SK-N-SH treated with all-trans-retinoic acid at 6 μM for 48 hours (cell line): ENCODE data around the gene SPDYE6.
"Not testable (repeated sequence)": the region's sequence is repeated elsewhere in the genome, so short reads cannot be mapped to it uniquely, and the experiment has no call there.

Experiments
- ATAC-seq: fragments of 200-7000 bp; cut with Tn5 transposase; 3 replicates; pipeline ENCODE4 v1.9.1; 2020; ENCODE audit warnings: mild to moderate bottlenecking, moderate library complexity
- ARNTL ChIP-seq: fragments of 450-650 bp; formaldehyde crosslinking; IDR thresholded peaks from 2 replicates; pipeline ENCODE4 v1.5.0; 2020; ENCODE audit warnings: low read depth, mild to moderate bottlenecking, moderate library complexity, borderline replicate concordance
- BACH2 ChIP-seq: fragments of 250-450 bp; sonication (Bioruptor Pico); IDR thresholded peaks from 2 replicates; pipeline ENCODE4 v1.9.0; 2021; ENCODE audit warnings: mild to moderate bottlenecking, borderline replicate concordance
- CREB5 ChIP-seq: fragments of 250-450 bp; sonication (Bioruptor Pico); IDR thresholded peaks from 2 replicates; pipeline ENCODE4 v1.5.1; 2020; ENCODE audit warnings: low read depth, mild to moderate bottlenecking, moderate library complexity
- CSRNP3 ChIP-seq: fragments of 250-450 bp; sonication (Bioruptor Pico); IDR thresholded peaks from 2 replicates; pipeline ENCODE4 v1.5.1; 2021; ENCODE audit warnings: mild to moderate bottlenecking, moderate library complexity
- GLIS3 ChIP-seq: fragments of 250-450 bp; sonication (Bioruptor Pico); IDR thresholded peaks from 2 replicates; pipeline ENCODE4 v1.5.0; 2020; ENCODE audit warnings: mild to moderate bottlenecking, moderate library complexity
- ISL1 ChIP-seq: fragments of 250-450 bp; sonication (Bioruptor Pico); IDR thresholded peaks from 2 replicates; pipeline ENCODE4 v2.1.2; 2022; ENCODE audit warnings: mild to moderate bottlenecking, moderate library complexity
- OSR1 ChIP-seq: fragments of 250-450 bp; sonication (Bioruptor Pico); IDR thresholded peaks from 2 replicates; pipeline ENCODE4 v1.8.0; 2022; ENCODE audit warnings: moderate library complexity, mild to moderate bottlenecking, inconsistent platforms
- PPARA ChIP-seq: fragments of 250-450 bp; sonication (Bioruptor Pico); IDR thresholded peaks from 2 replicates; pipeline ENCODE4 v1.5.0; 2020; ENCODE audit warnings: mild to moderate bottlenecking, borderline replicate concordance
- RARB ChIP-seq: fragments of 250-450 bp; sonication (Bioruptor Pico); IDR thresholded peaks from 2 replicates; pipeline ENCODE4 v1.8.0; 2021; ENCODE audit warnings: mild to moderate bottlenecking, moderate library complexity
- TCF4 ChIP-seq: fragments of 250-450 bp; sonication (Bioruptor Pico); IDR thresholded peaks from 2 replicates; pipeline ENCODE4 v1.8.0; 2021; ENCODE audit warnings: mild to moderate bottlenecking, moderate library complexity, borderline replicate concordance
- TOX ChIP-seq: fragments of 250-450 bp; sonication (Bioruptor Pico); IDR thresholded peaks from 2 replicates; pipeline ENCODE4 v1.8.0; 2021; ENCODE audit warnings: mild to moderate bottlenecking, moderate library complexity, borderline replicate concordance
- TSHZ2 ChIP-seq: fragments of 250-450 bp; sonication (Bioruptor Pico); IDR thresholded peaks from 2 replicates; pipeline ENCODE4 v1.5.0; 2020; ENCODE audit warnings: mild to moderate bottlenecking, moderate library complexity
- ZC3H10 ChIP-seq: fragments of 250-450 bp; sonication (Bioruptor Pico); IDR thresholded peaks from 2 replicates; pipeline ENCODE4 v1.5.1; 2021; ENCODE audit warnings: mild to moderate bottlenecking, moderate library complexity
- ZFP3 ChIP-seq: fragments of 250-450 bp; sonication (Bioruptor Pico); IDR thresholded peaks from 2 replicates; pipeline ENCODE4 v1.5.0; 2020; ENCODE audit warnings: mild to moderate bottlenecking, moderate library complexity
- ZFP30 ChIP-seq: fragments of 450-650 bp; formaldehyde crosslinking; IDR thresholded peaks from 2 replicates; pipeline ENCODE4 v1.5.0; 2022; ENCODE audit warnings: mild to moderate bottlenecking, moderate library complexity
- ZNF565 ChIP-seq: fragments of 450-650 bp; formaldehyde crosslinking; conservative IDR thresholded peaks from 2 replicates; pipeline ENCODE4 v1.5.0; 2020; ENCODE audit warnings: low read depth, mild to moderate bottlenecking, moderate library complexity
- ZNF70 ChIP-seq: fragments of 450-650 bp; formaldehyde crosslinking; IDR thresholded peaks from 2 replicates; pipeline ENCODE4 v1.5.0; 2020; ENCODE audit warnings: mild to moderate bottlenecking, moderate library complexity
- ZNF8 ChIP-seq: fragments of 450-650 bp; formaldehyde crosslinking; IDR thresholded peaks from 2 replicates; pipeline ENCODE4 v1.5.0; 2020; ENCODE audit warnings: mild to moderate bottlenecking, moderate library complexity
- TF ChIP-seq, protein P1 (sequence below): fragments of 250-450 bp; sonication (Bioruptor Pico); IDR thresholded peaks from 2 replicates; pipeline ENCODE4 v1.8.0; 2020; ENCODE audit warnings: mild to moderate bottlenecking, moderate library complexity, borderline replicate concordance
- TF ChIP-seq, protein P2 (sequence below): fragments of 250-450 bp; sonication (Bioruptor Pico); IDR thresholded peaks from 2 replicates; pipeline ENCODE4 v1.8.0; 2021; ENCODE audit warnings: low read depth, mild to moderate bottlenecking, moderate library complexity, borderline replicate concordance

Gene SPDYE6

DNA sequence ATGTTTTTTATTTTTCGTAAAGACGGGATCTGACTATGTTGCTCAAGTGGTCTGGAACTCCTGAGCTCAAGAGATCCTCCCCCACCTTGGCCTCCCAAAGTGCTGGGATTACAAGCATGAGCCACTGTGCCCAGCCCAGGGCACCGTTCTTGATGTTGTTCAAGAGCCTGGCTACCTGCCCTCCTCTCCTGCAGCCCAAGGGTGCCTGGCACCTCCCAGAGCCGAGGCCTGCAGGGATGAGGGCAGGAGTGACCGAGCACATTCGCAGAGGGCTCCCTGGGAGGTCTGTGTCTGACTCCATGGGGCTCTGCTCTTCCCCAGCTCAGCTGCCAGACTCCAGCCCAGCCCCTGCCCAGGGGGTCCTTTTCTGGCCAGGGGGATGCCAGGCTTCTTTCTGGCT is 54.2 kb downstream of the SPDYE6 start:
- no peak for TF ChIP-seq TOX (CRISPR knock-in tag)
- no peak for TF ChIP-seq BACH2 (CRISPR knock-in tag)
- TF ChIP-seq ZC3H10 (CRISPR knock-in tag): no peak
- TF ChIP-seq ZFP30 (CRISPR knock-in tag): no peak
- TF ChIP-seq CSRNP3 (CRISPR knock-in tag): no peak
- TF ChIP-seq, protein P1, sequence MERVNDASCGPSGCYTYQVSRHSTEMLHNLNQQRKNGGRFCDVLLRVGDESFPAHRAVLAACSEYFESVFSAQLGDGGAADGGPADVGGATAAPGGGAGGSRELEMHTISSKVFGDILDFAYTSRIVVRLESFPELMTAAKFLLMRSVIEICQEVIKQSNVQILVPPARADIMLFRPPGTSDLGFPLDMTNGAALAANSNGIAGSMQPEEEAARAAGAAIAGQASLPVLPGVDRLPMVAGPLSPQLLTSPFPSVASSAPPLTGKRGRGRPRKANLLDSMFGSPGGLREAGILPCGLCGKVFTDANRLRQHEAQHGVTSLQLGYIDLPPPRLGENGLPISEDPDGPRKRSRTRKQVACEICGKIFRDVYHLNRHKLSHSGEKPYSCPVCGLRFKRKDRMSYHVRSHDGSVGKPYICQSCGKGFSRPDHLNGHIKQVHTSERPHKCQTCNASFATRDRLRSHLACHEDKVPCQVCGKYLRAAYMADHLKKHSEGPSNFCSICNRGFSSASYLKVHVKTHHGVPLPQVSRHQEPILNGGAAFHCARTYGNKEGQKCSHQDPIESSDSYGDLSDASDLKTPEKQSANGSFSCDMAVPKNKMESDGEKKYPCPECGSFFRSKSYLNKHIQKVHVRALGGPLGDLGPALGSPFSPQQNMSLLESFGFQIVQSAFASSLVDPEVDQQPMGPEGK (CRISPR knock-in tag): no peak
- TF ChIP-seq, protein P2, sequence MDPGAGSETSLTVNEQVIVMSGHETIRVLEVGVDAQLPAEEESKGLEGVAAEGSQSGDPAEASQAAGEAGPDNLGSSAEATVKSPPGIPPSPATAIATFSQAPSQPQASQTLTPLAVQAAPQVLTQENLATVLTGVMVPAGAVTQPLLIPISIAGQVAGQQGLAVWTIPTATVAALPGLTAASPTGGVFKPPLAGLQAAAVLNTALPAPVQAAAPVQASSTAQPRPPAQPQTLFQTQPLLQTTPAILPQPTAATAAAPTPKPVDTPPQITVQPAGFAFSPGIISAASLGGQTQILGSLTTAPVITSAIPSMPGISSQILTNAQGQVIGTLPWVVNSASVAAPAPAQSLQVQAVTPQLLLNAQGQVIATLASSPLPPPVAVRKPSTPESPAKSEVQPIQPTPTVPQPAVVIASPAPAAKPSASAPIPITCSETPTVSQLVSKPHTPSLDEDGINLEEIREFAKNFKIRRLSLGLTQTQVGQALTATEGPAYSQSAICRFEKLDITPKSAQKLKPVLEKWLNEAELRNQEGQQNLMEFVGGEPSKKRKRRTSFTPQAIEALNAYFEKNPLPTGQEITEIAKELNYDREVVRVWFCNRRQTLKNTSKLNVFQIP (CRISPR knock-in tag): no peak
- TF ChIP-seq RARB (CRISPR knock-in tag): no peak
- no peak for TF ChIP-seq GLIS3 (CRISPR knock-in tag)
- no peak for TF ChIP-seq ZNF565 (CRISPR knock-in tag)
- TF ChIP-seq TSHZ2 (CRISPR knock-in tag): no peak
- no peak for TF ChIP-seq ISL1 (CRISPR knock-in tag)
- no peak for ATAC-seq

- not testable (repeated sequence) for ATAC-seq
These were observed 54.9 kb downstream of the SPDYE6 start for GRCh38 chr7:102301367-102301766.

- ATAC-seq: no peak
- TF ChIP-seq CSRNP3 (CRISPR knock-in tag) (no peak), CREB5 (CRISPR knock-in tag) (no peak), GLIS3 (CRISPR knock-in tag) (no peak), PPARA (CRISPR knock-in tag) (no peak), ARNTL (no peak), TCF4 (no peak), ZFP30 (CRISPR knock-in tag) (no peak), ZNF8 (CRISPR knock-in tag) (no peak), ZFP3 (CRISPR knock-in tag) (no peak), OSR1 (CRISPR knock-in tag) (no peak), ZNF70 (CRISPR knock-in tag) (no peak), TSHZ2 (CRISPR knock-in tag) (no peak), ISL1 (CRISPR knock-in tag) (no peak), ZNF565 (CRISPR knock-in tag) (no peak)
- TF ChIP-seq, protein P1 (CRISPR knock-in tag): no peak
- TF ChIP-seq, all 23 proteins: peak for 0
These were observed 55.5 kb downstream of the SPDYE6 start for GRCh38 chr7:102300643-102301221.
